ENCODE data around the gene ENPP6. TPM values are rescaled to one million over a fixed set of nuclear protein-coding genes. Genes with fewer than 3 reads are reported as not detected.

ENPP6 gene
- total RNA-seq, 4 donors from 2014 or later, result 0.45 TPM; not detected in 3

- no peak for DNase-seq
- no peaks in the 10 kb centered on the region for H3K4me1 ChIP-seq
- H3K27ac ChIP-seq, result no peak overlapping the region
- WGBS, 2 donors, result 50 to 54% methylated on average over 2 to 4 of the region's 6 CpGs
- no peaks in the 10 kb centered on the region for H3K36me3 ChIP-seq
- TF ChIP-seq POLR2A (IDR thresholded peaks at IDR 0.05), result no peak
- TF ChIP-seq CTCF (IDR thresholded peaks at IDR 0.05), result no peak
- no peaks in the 10 kb centered on the region for H3K9me3 ChIP-seq
- H3K4me3 ChIP-seq (replicated peaks in 1 of 3), result no peak overlapping the region
- no peaks in the 10 kb centered on the region for H3K27me3 ChIP-seq
- intact Hi-C loops (cut with DNase I), result no loop called here
Observed at GRCh38 chr4:184177271-184177670, 40.4 kb downstream of the ENPP6 start.

- no peaks in the 10 kb centered on the region for H3K36me3 ChIP-seq
- no peaks in the 10 kb centered on the region for H3K27me3 ChIP-seq
- no peak for DNase-seq
- 91 to 93% methylated on average over 16 of the region's 16 CpGs for WGBS, 2 donors
- TF ChIP-seq CTCF (IDR thresholded peaks at IDR 0.05), result no peak
- no peak for TF ChIP-seq POLR2A (IDR thresholded peaks at IDR 0.05)
- no peaks in the 10 kb centered on the region for H3K9me3 ChIP-seq
- intact Hi-C loops (cut with DNase I), result no loop called here
- H3K27ac ChIP-seq, result no peak overlapping the region
- no peaks in the 10 kb centered on the region for H3K4me1 ChIP-seq
- H3K4me3 ChIP-seq (replicated peaks in 1 of 3), result no peak overlapping the region
Observed at GRCh38 chr4:184174571-184175488, 42.8 kb downstream of the ENPP6 start.

- no peak overlapping the region for H3K4me3 ChIP-seq (replicated peaks in 1 of 3)
- H3K4me1 ChIP-seq, result peaks cover 0 to 8% of the 10 kb centered on the region in 2 donors
- 44 to 63% methylated on average over 1 of the region's 1 CpG for WGBS, 2 donors
- no peak overlapping the region for H3K27ac ChIP-seq
- TF ChIP-seq CTCF (IDR thresholded peaks at IDR 0.05) (no peak), POLR2A (IDR thresholded peaks at IDR 0.05) (no peak)
- H3K27me3 ChIP-seq, result no peaks in the 10 kb centered on the region
- no peaks in the 10 kb centered on the region for H3K9me3 ChIP-seq
- intact Hi-C loops (cut with DNase I), result no loop called here
- no peaks in the 10 kb centered on the region for H3K36me3 ChIP-seq
- no peak for DNase-seq
Observed at GRCh38 chr4:184171011-184171410, 46.7 kb downstream of the ENPP6 start.

- no peak overlapping the region for H3K4me3 ChIP-seq (replicated peaks in 1 of 3)
- H3K36me3 ChIP-seq, result no peaks in the 10 kb centered on the region
- WGBS, 2 donors, result 87 to 91% methylated on average over 12 to 13 of the region's 17 CpGs
- H3K27me3 ChIP-seq, result no peaks in the 10 kb centered on the region
- TF ChIP-seq CTCF (IDR thresholded peaks at IDR 0.05) (no peak), POLR2A (IDR thresholded peaks at IDR 0.05) (no peak)
- DNase-seq, result no peak
- no peaks in the 10 kb centered on the region for H3K9me3 ChIP-seq
- H3K27ac ChIP-seq, result no peak overlapping the region
- H3K4me1 ChIP-seq, result peaks cover 0 to 8% of the 10 kb centered on the region in 2 donors
- intact Hi-C loops (cut with DNase I), result loop anchor here (5.0 kb wide), 2 partner anchors 327 to 697 kb away; no protein-coding TSS in a partner anchor
Observed at GRCh38 chr4:184169225-184169867, 48.3 kb downstream of the ENPP6 start.
